HG02759 (cell line): ENCODE measurements around the gene LRRC4.

Experiments used
- ATAC-seq: cut with Tn5 transposase; IDR thresholded peaks from one replicate; pipeline ENCODE4 v1.9.1; 2021; ENCODE audit warnings: mild to moderate bottlenecking, moderate library complexity; ENCODE audit not compliant: unreplicated experiment

Gene LRRC4

GRCh38 chr7:128032605-128033235 lies 1.5 kb upstream of the LRRC4 start:
- ATAC-seq: no peak

DNA sequence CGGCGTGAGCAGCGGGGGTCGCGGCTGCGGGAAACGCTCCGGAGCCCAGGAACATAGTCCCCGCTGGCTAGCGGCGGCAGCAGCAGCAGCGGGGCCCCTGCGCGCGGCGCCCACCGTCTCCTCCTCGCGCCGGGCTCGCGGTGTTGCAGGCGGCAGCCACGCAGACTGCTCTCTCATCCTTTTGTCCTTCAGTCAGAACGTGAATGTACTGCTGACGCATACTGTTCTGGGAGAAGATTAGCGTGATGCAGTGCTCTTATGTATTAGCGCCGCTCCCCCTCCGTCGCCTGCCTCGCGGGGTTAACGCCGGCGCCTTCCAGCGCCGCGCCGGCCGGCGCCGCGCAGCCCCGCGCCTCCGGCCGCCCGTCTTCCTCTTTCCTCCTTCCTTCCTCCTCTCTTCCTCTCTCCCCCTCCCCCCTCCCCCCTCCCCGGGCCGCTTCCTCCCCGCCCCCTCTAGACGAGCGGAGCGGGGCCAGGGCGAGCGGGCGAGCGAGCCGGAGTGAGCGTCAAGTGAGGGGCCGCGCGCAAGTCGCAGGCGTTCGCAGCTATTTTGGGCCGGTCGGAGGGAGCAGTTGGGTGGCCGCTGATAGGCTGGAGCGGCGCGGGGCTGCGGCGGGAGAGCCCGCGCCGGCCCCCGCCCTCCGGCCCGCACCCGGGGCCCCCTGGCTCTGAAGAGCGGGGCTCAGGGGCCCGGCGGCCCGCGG lies 816 bp upstream of the LRRC4 start:
- ATAC-seq: peak; percentile 73

- no peak for ATAC-seq
Observed at GRCh38 chr7:128030263-128030653, 979 bp downstream of the LRRC4 start.

DNA sequence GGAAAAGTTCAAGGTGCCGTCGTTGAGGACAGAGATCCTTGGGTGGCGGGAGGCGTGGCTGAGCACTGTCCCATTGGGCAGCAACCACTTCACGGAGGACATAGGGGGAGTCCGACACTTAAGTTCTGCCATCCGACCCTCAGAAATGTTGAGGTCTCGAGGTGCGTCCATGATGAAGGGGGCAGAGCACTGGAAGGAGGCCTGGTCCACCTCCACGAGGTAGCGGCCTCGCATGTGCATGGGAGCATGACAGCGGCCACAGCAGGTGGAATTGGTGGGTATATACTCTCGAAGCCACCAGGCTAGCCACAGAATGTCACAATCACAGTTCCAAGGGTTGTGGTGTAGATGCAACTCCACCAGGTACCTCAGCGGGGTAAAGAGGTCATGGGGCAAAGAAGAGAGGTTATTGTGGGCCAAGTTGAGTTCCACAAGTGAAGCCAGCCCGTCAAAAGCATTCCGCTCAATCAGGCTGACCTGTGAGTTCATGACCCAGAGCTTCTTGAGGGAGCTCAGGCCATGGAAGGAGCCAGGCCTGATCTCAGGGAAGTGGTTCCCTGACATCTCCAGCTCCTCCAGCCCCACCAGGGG lies 1.7 kb downstream of the LRRC4 start:
- ATAC-seq: no peak

- no peak for ATAC-seq
Observed at GRCh38 chr7:128027485-128027980, 3.7 kb downstream of the LRRC4 start.

DNA sequence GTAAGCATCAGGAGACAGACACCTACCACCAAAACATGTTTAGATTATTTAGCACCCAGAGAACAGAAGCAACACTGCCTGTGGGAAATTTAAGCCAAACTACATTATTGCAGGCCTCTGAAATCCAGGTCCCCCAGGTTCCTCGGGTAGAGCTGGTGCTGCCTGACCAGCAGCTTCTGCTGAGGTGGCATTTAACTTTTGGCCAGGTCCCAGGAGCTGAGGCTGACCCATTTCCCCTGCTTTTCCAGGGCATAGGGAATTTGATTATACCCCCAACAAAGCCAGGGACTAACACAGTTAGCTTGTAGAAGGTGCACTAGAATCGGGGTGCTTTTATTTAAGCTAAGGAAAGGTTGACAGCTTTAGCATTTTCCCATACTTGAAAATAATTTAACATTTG lies 4.7 kb downstream of the LRRC4 start:
- no peak for ATAC-seq

GRCh38 chr7:128025819-128026218 lies 5.4 kb downstream of the LRRC4 start:
- no peak for ATAC-seq

DNA sequence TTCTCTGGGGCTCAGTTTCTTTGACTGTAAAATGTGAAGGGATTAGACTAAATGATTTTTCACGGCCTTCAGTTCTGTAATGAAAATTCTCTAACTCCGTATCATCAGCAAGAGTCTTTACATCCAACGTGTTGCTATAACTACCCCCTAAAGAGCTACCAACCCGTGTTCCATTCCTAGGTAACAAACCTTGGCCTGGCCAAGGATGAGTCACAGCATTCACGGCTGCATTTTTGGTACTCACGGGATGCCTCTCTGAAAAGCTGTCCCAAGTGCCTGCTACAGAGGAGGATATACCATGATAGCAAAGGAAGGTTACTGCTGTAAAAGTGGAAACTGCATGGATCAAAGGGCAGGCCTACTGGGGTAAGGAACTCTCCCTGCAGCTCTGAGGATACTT lies 5.9 kb downstream of the LRRC4 start:
- no peak for ATAC-seq

GRCh38 chr7:128024151-128024550 lies 7.1 kb downstream of the LRRC4 start:
- no peak for ATAC-seq

DNA sequence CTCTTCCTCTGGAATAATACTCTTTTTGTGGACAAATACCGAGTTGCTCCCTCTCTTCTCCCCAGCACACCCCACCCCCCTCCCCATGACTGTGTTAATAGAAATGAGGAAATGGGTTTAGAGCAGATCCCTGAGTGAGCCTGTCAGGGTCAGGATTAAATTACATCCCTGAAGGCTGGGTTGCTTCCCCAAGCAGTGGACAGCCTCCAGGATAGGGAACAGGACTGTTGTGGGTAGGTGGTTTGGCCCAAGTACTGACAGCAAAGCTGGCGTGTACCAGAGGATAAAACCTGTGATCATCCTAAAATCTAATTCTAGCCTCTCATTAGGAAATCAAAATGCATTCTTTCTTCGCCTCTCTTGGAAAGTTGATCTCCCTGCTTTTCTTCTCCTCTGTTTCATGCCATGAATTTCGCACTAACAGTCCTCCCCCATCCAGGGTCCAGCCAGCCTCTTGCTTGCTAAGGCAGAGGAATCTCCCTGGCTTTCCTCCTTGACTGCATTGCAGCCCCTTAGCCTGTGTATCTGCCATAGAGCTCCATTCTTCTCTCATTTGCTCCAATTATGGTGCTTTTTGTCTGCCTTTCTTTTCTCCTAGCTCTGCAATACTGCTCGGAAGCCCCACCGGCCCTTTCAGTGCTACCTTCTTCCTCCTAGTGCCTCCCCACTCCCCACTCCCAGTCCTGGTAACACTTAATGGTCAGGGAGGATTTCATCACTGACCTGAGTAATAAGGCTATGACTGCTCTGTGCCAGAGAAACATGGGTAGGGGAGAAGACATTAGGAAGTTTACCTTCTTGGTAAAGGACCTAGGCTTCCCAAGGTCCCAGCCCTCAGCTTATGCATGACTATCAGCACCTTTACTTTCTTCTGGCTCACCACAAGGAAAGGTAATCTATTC lies 8.4 kb downstream of the LRRC4 start:
- no peak for ATAC-seq

GRCh38 chr7:128021366-128021765 lies 9.9 kb downstream of the LRRC4 start:
- no peak for ATAC-seq

DNA sequence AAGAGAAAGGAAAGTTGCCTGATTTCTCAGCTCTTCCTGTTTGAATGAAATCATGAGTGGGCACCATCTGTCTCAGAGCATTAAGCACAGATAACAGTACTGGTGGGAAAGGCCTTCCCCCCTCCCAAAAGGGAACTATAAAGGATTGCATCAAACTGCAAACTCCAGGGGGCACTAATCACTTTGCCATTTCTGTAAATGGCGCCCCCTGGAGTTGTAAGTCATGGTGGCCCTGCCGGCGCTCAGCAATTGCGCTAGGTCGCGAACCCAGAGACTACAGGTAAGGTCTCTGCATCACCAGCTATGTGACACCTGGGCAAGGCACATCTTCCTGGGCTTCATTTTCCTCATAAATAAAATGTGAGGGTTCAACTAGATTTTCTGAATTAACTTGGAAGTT lies 11.1 kb downstream of the LRRC4 start:
- ATAC-seq: no peak

GRCh38 chr7:128019288-128019687 lies 11.9 kb downstream of the LRRC4 start:
- no peak for ATAC-seq

GRCh38 chr7:128017862-128018845 lies 13.1 kb downstream of the LRRC4 start:
- ATAC-seq: no peak

- no peak for ATAC-seq
Observed at GRCh38 chr7:128017460-128017859, 13.8 kb downstream of the LRRC4 start.

DNA sequence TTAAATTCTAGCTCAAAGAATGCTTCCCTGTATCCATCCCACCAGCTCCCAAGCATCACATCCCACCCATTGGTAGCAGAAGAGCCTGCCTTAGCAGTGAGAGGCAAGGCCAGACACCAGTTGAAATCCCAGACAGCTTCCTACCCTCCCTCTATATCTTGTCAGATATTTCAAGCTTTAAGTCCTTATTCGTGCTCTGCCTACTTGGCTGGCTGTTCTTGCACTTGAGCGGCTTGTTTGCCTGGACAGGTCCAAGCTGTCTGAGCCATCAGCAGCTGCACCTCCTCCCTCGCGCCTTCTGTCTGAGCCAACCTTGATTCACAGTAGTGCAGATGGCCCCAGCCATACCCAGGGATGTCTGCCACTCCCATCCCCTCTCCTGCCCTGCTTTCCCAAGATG lies 16.4 kb downstream of the LRRC4 start:
- ATAC-seq: no peak

DNA sequence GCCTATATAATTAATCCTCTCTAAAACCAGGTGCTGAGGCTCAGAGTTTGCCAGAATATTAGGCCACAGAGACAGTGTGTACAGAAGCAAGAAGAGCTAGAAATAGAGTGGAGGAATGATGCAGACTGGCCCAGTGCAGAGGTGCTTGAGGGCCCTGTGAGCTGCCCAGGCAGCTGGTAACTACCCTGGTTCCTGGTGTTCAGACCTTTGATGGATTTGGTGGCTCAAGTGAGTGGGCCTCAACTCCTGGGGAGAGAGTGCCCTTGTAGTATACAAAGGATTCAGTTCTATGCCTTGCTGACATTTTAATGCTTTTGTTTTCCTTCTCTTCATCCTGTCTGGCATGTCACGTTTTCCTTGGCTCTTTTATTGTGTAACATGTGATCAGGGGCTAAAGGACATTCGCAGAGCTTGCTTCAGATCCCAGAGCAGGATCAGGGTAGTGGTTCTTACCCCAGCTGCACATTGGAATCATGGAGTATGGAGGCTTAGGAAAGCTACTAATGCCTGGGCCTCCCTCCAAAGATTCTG lies 20.0 kb downstream of the LRRC4 start:
- ATAC-seq: no peak

DNA sequence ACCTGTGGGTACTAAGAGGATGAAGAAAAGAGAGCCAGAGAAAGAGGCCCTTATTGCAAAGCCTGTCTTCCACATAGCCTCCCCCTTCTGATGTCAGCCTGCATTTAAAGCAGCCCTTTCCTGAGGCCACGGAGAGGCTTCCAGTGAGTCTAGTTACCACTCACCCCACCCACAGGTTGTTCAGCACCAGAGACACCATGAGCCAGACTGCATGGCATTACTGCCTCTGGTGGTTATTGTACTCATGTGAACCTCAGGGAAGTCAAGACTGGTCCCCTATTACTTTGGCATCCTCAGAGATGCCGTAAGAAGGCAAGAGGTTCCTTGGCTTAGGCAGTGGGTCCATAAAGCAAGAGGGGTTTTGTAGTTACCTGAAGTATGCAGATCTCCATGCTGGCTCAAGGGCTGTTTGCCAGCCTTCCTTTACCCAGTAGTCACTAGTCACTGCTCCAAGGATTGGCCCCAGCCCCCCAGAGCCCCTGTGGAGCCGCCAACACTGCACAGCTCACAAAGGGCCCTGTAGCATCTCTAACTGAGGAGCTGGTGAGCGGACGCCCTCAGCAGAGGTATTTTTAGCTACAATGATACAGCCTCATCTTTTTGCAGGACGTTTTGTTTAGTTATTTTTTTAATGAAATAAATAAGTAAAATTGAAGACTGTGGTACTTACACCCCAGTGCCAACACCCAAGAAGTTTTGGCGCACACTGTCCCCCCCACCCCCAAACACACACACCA lies 20.7 kb downstream of the LRRC4 start:
- ATAC-seq: no peak

DNA sequence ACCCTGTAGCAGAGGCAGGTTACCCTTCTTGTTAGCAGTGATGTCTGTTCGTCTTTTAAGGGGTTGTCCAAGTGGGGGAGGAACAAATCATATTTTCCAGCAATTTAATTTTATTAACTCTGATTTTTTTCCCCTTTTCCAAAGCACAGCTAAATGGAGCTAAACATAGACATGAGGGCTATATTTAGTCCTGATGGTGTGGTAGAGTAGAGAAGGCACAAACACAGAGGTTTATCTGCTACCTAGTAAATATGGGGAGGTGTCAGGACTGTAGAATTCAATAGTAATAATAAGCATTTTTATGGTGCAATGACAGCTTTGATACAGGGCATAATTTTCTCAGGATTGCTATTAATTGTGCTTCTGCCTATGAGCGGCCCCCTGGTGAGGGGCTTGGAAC lies 22.5 kb downstream of the LRRC4 start:
- ATAC-seq: no peak
